Globus pallidus (tissue), 1 donor: Measurements from ENCODE around the gene ANKS3.
"Not testable (repeated sequence)": the region's sequence is repeated elsewhere in the genome, so short reads cannot be mapped to it uniquely, and the experiment has no call there.

Experiments
- DNase-seq: peaks from one replicate; pipeline ENCODE4 v3.0.0-alpha.2; 2015; ENCODE audit warnings: low spot score

Gene ANKS3

DNA sequence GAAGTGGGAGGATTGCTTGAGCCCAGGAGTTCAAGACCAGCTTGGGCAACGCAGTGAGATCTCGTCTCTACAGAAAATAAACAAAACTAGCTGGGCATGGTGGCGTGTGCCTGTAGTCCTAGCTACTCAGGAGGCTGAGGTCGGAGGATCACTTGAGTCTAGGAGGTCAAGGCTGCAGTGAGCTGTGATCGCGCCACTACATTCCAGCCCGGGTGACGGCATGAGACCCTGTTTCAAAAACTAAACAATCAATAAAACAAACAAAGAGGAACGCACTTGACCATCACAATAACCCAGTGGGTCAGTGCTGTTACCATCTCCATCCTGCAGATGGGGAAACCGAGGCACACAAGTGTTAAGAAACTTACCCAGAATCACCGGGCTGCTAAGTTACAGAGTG is 19.2 kb upstream of the ANKS3 start:
- DNase-seq: no peak

DNA sequence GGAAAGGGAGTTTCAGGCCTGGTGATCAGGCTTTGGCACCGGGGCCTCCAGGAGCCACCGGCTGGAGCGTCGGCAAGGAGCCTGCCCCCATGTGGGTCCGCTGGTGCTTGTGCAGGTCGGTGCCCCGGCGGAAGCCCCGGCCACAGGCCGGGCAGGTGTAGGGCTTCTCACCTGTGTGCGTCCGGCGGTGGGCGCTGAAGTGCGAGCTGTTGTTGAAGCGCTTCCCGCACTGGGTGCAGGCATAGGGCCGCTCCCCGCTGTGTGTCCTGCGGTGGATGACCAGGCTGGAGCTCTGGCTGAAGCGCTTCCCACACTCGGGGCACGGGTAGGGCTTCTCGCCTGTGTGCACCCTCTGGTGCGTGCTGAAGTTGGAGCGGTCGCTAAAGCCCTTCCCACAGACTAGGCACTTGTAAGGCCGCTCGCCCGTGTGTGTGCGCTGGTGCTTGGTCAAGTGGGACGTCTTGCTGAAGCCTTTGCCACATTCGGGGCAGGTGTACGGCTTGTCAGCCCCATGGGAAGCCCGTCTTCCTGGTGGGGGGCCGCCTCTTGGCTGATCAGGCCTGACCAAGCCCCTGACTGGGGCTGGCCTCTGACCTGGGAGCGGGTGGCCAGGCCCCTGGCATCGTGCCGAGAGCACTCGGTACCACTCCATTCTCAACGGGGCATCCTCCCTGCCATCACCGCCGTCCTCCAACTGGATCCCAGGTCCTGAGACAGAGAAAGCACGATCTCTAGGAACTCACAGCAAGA is 18.5 kb upstream of the ANKS3 start:
- no peak for DNase-seq

DNA sequence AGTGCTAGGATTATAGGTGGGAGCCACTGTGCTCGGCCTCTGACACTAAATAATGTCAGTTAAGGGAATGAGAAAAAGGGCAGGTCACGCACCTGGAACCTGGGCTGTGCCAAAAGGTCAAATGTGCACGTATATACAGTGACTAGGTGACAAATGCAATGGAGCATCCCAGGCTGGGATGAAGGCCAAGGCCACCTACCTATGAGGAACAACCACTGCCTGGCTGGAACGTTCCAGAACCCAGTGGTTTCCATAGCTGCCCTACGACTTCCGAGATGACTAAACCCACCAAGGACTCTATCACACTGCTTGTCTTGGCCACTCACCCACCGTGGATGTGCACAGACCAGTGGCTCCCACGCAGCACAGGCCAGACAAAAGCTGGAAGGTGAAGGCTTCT is 16.8 kb upstream of the ANKS3 start:
- no peak for DNase-seq

- DNase-seq: no peak
These were observed 15.7 kb upstream of the ANKS3 start for GRCh38 chr16:4749700-4750257.

DNA sequence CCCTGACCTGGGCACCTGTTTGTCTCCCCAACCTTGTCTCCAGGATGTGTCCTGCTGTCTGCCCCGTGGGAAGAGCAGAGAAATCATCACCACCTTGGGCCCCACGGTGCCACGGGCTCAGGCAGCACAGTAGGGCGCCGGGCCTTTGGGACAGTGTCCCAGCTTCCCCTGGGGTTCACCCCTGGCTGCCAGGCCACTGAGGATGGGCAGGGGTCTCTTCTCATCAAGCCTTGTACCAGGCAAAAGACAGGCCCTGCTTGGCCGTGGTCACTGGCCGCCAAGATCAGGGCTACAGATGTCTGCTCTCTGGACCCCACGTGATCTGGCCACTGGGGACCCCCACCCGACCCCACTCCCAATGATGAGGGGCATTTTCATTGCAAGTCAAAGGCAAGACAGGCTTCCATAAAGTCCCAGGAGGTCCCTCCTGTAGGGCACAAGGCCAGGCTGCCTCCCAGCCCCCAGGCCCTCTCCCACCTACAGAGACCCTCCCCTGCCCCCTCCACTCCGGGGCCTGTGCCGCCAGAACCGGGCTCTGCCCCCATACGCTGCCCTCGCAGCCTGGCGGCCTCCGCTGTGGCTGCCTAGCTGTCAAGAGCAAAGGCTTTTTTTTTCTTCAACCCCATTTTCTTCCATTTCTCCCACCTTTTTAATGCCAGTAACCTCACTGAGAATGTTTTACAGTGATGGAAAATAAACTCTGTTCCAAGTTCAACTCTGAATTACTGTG is 14.8 kb upstream of the ANKS3 start:
- DNase-seq: no peak

DNA sequence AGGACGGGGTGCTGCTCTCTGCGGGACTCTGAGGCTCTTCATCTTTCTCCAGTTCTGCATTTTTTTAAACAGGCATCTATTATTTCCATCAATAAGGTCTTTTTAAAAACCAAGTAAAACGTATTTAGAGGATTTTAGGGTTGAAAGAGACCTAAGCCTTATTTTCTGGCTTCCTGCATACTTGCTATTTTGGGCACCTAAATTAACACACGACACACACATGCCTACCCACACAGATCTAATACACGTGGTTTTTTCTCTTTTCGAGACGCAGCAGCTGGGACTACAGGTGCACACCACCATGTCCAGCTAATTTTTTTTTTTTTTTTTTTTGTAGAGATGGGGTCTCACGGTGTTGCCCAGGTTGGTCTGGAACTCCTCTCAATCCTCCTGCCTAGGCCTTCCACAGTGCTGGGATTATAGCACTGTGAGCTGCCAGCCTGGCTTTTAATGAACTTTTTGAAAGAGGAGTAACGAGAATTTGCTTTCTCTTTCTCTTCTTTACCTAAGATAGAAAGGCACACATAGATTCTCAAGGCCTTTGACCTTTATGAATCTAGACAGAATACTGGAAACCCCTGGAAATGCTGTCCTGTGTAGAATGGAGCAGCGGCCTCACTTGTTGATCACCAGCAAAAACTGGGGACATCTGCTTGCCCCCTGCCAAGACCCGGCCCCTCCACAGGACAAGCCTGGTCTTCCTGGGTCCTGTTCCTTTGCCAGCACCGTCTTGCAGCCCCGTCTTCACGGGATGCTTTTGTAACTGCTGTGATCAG is 14.0 kb upstream of the ANKS3 start:
- DNase-seq: no peak

GRCh38 chr16:4746991-4747574 is 13.0 kb upstream of the ANKS3 start:
- DNase-seq: no peak

- DNase-seq: no peak
These were observed 12.1 kb upstream of the ANKS3 start for GRCh38 chr16:4746215-4746614.

GRCh38 chr16:4745274-4745569 is 11.2 kb upstream of the ANKS3 start:
- DNase-seq: no peak

- DNase-seq: no peak
These were observed 10.6 kb upstream of the ANKS3 start for GRCh38 chr16:4744555-4745273.

GRCh38 chr16:4743226-4743878 is 9.3 kb upstream of the ANKS3 start:
- DNase-seq: no peak

GRCh38 chr16:4738370-4738769 is 4.3 kb upstream of the ANKS3 start:
- not testable (repeated sequence) for DNase-seq

GRCh38 chr16:4737545-4737944 is 3.5 kb upstream of the ANKS3 start:
- DNase-seq: no peak

DNA sequence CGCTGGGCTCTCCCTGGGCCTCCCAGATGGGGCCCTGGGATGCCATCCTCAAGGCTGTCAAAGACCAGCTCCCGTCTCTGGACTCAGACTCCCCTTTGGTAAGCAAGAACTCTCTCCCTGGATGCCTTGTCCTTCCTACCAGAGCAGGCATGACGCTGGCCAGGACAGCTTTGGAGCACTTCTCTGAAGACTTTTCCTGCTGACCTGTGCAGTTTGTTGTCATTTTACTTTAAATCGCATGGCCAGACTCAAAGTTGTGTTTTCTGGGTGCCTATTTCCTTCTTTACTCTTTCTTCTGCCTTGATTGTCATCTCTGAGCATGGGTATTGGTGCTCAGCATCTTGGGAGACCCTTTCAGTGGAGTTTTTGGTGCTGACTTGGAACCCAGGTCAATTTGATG is 2.5 kb upstream of the ANKS3 start:
- no peak for DNase-seq

DNA sequence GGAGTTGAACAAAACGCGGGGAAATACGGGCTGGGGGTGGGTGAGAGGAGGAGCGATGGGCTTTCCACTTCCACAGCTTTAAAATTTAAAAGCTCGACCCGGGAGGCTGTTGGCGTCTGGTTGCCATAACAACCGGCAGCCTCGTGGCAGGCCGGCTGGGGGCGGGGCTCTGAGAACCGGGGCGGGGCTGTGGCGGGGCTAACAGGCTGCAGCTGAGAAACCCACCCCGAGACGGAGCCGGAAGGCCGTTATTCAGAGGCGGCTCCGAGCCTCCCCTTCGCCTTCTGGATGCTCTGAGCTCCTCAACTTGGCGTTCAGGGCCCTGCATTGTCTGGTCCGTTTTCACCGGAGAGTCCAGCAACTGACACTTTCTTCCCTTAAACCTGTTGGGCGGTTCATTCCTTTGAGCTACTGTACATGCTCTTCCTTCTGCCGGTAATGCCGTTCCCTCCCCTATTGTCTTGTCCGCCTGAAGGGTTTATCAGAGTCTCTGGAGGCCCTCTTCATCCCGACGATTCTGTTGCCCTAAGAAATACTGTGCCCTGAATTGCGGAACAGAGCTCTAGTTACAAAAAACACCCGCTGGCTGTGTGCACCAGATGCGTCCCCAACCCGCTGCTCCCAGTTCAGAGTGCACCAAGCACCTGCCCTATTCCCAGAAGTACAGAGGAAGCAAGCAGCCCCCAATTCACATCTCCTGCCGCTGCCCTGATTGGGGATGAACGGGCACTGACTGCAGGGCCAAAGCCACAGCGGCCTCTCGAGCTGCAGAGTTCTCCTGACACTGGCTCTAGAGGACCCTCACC is 862 bp upstream of the ANKS3 start:
- DNase-seq: peak; percentile 77

DNA sequence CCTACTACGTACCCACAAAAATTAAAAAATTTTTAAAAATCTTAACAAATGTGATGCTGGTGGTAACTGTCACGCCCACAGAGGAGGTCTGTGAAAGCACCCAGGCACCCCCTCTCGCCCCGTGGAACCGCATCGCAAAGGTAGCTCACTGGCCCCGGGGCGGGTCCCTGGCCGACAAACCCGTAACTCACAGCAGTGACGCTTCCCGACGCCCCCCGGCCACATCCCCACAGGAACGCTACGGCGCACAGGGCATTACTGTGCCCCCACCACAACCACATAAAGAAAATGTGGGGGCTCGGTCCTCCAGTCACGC is 366 bp downstream of the ANKS3 start:
- DNase-seq: no peak

GRCh38 chr16:4733211-4733742 is 794 bp downstream of the ANKS3 start:
- DNase-seq: no peak

DNA sequence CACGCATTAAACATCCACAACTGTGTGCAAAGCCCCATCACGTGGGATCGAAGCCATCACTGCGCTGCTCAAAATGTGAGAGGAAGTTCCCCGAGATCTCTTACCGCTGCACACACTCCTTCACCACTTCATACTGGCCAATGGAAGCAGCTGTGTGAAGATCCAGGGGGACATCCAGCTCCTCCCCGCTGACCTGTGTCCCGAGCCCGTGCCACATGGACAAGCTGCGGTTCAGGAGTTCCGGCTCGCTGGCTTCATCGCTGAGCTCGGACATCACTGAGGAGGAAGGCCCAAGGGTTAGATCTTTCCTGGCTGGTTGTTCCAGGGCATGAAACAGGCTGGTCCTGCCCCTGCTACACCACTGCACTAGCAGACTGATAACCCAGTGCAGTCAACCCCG is 4.2 kb downstream of the ANKS3 start:
- DNase-seq: no peak

DNA sequence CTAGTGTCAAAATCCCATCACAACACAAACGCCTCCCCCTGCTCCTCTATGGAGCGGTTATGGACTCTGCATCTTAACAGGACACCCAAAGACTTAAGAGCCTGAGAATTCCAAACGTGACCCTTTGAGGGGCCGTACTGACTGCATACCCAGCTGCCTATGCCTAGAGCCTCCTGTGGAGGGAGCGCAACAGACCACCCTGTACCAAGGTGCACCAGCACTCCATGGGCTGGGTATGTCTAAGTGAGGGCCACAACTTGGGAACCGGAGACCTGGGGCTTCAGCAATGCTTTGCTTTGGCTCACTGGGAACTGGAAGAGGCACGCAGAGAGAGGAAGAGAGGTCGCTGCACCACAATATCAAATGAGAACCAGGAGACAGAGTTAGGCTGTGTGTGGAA is 5.4 kb downstream of the ANKS3 start:
- no peak for DNase-seq

DNA sequence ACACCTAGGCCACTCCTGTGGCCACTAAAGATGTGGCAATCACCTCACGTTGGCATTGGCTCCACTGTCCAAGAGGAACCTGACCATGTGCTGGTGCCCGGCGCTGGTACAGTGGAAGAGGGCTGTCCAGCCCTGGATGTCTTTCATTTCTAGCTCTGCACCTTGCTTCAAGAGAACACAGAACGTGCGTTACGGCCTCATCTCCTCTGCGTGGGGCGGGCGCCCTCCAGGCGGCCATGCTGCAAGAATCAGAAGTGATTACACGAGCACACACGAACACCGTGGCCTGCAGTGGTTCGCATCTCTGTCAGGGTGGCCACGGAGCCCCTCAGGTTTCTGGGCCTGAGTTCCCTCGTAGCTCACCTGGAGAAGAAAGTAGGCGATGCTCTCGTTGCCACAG is 7.5 kb downstream of the ANKS3 start:
- DNase-seq: no peak
